Esophagus muscularis mucosa (tissue), 3 donors: Measurements from ENCODE around the gene PDE4D.

Experiments
- CTCF ChIP-seq, 3 experiments: fragments of 200-600 bp in 2 of 3; fragments of 450-650 bp in 1 of 3; sonication (generic) in 2 of 3; IDR thresholded peaks; one replicate each; pipeline ENCODE4 v1.5.1; 2017 to 2019; ENCODE audit warnings: antibody characterized with exemption in 3 of 3, mild to moderate bottlenecking in 2 of 3, moderate library complexity in 1 of 3
- POLR2A ChIP-seq: fragments of 450-650 bp; IDR thresholded peaks from one replicate; pipeline ENCODE4 v1.6.1; 2017; ENCODE audit warnings: antibody characterized with exemption, moderate library complexity, mild to moderate bottlenecking, low read depth
- POLR2AphosphoS5 ChIP-seq, 2 donors: sonication (generic); formaldehyde crosslinking; IDR thresholded peaks; one replicate each; pipeline ENCODE4 v1.6.1; 2017; ENCODE audit warnings: antibody characterized with exemption in 2 of 2

GRCh38 chr5:59757442-59757841 is 136.1 kb downstream of the PDE4D start:
- no peak for TF ChIP-seq CTCF (IDR thresholded peaks at IDR 0.05)
- TF ChIP-seq POLR2A: no peak
- no peak for TF ChIP-seq POLR2AphosphoS5 (IDR thresholded peaks at IDR 0.05)
